IPS-18c (cell line): Measurements from ENCODE around the gene SCUBE1.

ENCODE experiments used
- H3K4me3 ChIP-seq: 2 replicates; pipeline ENCODE4 v1.7.0; 2013; ENCODE audit warnings: low read depth, mild to moderate bottlenecking, low read length, moderate library complexity; ENCODE audit not compliant: insufficient read depth
- H3K9me3 ChIP-seq: one replicate; pipeline ENCODE4 v1.6.1; 2013; ENCODE audit warnings: mild to moderate bottlenecking, low read length, moderate library complexity; ENCODE audit not compliant: control insufficient read depth, insufficient read depth

SCUBE1 gene

DNA sequence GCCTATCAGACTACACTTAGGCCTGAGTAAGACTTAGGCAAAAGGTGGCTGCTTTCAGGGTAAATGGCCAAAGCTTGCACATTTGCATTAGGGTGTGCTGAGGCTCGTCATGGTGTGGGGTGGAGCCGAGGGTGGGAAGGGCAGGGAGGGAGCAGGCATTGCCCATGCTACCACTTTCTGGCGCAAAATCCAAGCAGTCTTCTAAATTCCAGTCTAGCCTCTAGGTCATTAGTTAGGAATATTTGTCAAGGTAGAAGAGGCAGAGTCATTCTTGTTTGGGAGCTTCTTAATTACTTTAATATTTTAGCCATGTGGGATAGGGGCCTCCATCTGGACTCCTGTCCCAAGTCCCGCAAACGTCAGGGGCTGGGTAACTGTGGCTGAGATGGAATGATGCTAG lies 28.6 kb downstream of the SCUBE1 start:
- H3K9me3 ChIP-seq: no peaks in the 10 kb centered on the region
- H3K4me3 ChIP-seq: no peak overlapping the region

DNA sequence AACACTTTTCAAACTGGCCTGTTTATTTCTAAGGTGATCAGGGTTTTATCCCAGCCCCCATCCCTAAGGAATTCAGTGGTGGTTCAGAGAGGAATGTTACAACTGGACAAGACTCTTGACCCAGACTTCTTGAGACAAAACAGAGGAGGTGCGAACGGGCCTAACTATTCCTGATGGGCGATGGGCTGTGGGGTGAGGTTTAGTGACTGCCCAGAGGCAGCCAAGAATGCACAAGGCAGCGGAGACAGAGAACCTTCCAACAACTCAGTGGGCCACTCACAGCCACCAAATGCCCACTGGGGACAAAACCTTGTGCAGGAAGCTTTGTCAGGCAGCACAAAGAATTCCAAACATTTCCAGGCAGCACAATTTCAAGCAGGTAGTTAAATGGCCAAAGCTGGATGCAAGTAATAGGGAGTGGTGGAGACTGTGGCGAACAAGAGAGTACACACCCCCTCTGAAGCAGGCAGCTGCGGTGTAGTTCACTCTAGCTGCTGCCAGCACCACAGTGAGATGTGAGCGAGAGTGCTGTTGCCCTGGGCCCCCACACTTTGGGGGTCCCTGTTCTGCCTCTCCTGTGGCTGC lies 29.2 kb downstream of the SCUBE1 start:
- Histone ChIP-seq H3K4me3 (no peak overlapping the region), H3K9me3 (no peaks in the 10 kb centered on the region)

DNA sequence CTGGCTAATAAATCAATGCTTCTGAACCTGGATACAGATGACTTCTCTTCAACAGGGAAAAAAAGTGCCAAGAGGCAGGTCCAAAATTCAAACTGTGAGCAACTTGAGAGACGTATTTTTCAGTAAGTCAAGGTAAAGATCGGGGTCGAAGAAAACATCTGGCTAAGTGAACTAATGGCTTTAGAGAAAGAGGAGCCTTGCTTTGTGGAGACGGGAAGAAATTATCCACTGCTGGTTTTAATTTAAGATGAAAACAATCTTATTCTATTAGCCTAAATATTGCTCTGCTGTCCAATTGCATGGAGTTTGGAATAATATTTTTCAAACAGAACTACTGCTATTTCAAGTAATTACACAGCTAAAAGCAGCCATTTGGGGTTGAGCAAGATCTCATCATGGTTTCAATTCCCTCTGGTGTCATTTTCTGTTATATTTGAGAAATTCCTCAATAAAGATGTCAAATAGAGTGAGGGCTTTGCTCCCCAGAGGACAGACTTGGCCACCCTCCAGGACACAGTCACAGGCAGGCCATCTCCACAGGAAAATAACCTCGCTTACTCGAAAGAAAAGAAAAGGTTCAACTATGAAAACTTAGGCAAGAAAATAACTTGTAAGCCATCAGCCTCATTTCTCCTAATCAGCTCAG lies 29.8 kb downstream of the SCUBE1 start:
- no peak overlapping the region for H3K4me3 ChIP-seq
- H3K9me3 ChIP-seq: no peaks in the 10 kb centered on the region

DNA sequence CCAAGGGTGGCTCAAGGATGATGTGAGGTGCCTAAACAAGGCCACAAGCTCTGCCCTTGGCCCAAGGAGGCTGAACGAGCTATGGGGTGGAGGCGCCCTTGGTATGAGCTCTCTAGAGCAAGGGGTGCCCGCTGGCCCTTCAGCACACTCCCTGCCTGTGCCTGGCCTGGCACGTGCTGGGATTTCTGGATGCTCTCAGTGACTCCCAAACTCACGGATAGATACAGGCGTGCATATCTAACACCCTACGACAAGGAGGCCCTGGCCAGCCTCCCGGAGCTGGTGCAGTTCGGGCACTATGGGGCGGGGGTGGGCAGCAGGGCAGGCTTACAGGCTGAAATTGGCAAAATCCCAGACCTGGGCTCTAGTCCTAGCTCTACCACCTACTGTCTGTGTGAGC lies 30.6 kb downstream of the SCUBE1 start:
- H3K4me3 ChIP-seq: no peak overlapping the region
- no peaks in the 10 kb centered on the region for H3K9me3 ChIP-seq

DNA sequence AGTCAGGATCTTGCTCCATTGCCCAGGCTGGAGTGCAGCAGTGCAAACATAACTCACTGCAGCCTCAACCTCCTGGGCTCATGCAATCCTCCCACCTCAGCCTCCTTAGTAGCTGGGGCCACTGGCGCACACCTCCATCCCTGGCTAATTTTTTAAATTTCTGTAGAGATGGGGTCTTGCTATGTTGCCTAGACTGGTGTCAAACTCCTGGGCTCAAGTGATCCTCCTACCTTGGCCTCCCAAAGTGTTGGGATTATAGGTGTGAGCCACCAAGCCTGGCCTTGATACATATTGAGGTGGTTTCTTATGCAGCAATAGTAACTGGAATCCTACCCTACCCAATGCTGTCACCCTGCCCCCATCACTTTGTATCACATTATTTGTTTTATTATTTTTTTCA lies 32.4 kb downstream of the SCUBE1 start:
- H3K9me3 ChIP-seq: no peaks in the 10 kb centered on the region
- no peak overlapping the region for H3K4me3 ChIP-seq

DNA sequence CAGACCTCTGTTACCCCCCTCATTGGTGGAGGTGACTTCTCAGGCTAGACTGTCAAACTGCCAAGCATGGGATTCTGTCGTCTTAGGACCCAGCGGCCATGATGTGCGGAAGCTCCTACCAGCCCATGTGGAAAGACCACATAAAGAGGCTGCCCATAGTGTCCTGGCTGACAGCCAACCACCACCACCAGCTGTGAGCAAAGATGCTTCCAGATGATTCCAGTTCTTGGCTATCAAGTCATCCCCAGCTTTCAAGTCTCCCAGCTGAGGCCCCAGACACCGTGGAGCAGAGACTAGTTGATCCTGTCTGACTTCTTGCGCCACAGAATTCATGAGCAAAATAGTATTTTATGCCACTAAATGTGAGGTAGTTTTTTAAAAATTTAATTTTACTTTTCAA lies 32.9 kb downstream of the SCUBE1 start:
- Histone ChIP-seq H3K9me3 (no peaks in the 10 kb centered on the region), H3K4me3 (no peak overlapping the region)

DNA sequence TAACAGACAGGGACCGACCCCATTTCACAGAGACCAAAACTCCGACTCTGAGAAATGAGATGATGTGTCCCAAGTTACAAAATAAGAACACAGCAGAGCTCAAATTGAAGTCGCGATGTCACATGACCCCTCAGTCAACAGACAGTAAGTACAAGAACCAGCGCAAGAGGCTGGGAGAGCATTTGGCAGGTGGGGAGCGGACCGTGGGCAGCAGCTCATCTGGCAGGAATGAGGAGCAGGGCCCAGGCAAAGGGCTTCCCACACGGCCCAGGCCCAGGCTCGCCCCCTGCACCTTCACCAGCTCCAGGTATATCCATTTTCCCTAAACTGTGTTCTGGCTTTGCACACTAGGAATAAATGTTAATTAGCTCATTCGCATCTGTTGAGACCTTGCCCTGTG lies 34.3 kb downstream of the SCUBE1 start:
- no peaks in the 10 kb centered on the region for H3K9me3 ChIP-seq

DNA sequence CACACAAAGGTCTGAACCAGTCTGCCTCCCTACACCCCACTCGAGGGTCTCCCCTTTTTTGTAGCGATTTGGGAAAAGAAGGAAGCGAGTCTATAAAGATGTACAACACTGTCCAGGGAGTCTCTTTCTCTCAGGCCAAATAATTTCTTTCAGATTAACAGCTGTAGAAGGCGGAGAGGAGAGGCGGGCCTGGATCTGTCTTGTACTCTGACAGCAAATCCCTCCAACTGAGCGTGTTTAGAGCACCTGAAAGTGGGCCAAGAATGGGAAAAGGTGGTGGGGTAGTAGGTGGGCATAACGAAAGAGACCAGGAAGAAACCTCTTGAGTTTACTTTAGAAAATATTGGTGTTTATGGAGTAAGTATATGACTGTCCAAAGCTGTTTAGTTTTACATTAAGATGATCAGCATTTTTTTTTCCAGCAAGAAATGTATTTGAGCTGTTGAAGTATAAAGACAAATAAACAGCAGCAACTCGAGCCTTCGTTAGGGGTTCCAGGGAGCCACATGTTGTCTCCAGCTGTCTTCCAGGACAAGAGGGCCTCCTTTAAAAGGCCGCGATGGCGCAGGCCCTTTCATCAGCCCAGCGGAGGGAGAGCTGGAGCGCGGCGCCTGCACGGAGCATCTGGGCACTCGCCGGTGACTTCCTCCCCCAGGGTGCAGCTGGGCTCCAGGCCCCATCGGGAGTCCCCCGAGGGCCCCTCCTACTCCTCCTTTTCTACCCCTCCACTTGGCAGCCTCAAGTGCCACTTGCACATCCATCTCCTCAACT lies 34.9 kb downstream of the SCUBE1 start:
- Histone ChIP-seq H3K9me3 (no peaks in the 10 kb centered on the region), H3K4me3 (no peak overlapping the region)

More for the DNA sequence above, 34.3 kb downstream of the SCUBE1 start:
- H3K4me3 ChIP-seq: no peak overlapping the region

DNA sequence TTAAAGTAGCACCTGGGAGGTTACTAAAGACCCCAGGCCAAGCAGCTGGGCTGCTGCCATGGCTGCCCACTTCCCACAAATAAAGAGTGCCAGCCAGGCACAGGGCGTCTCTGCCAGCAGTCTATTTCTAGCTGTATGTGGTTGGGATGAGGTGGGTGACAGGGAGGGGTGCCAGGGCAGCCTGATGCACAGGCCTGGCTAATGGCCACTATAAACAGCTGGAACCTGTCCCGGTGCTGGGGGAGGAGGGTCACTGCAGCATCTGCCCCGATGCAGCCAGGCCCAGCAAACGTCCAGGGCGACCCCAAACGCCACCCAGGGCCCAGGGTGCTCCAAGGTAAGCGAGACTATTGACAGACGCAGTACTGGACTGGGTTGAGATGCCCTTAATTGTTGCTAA lies 37.4 kb downstream of the SCUBE1 start:
- Histone ChIP-seq H3K4me3 (no peak overlapping the region), H3K9me3 (no peaks in the 10 kb centered on the region)

DNA sequence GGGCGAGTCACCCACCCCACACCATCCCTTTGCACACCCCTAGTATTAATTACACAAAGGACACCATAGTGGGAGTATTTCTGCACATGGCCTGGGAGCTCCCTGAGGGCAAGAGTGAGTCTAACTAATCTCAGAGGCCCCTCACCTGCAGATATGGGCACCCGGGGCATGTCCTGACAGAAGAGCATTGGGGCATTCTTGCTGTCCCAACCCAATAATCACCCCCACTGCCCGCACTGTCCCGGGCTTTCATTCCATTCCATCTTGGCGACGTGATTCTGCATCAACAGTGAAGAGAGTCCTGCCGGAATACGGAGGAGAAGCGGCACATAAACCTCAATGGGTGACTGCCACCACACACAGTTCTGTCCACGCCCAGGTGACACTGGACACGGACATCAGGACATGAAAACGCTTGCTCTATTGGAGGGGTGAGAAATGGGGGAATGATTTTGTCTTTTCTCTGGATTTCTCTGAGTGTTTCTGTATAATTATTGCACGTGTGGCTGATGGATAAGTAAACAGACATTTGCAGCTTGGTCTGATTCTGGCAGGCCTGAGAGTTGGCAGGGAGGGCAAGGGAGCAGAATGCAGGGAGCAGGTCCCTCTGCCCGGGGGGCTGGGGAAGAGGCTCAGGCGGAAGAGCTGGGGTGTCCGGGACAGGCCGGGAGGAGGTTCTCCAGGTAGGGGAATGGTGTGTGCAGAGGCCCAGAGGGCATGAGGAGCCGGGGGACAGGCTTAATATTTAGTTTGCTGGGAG lies 38.2 kb downstream of the SCUBE1 start:
- H3K4me3 ChIP-seq: no peak overlapping the region
- H3K9me3 ChIP-seq: no peaks in the 10 kb centered on the region

DNA sequence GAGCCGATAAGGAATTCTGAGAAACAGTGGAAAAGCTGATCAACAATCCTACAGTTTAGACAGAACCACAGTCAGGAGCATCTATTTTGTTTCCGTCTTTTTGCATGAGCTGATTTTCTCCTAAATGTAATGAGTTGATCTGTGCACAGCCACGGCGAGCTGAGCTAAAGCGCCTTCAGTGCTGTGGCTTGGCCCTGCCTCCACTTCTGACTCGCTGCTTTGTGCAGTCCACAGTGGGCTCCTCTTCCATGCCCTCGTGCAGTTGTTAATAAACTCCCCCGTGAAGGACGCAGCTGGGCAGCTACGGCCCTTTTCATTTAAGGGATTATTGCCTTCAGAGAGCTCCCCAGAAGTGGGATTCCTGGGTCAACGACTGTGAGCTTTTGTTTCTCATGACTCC lies 39.4 kb downstream of the SCUBE1 start:
- no peak overlapping the region for H3K4me3 ChIP-seq

DNA sequence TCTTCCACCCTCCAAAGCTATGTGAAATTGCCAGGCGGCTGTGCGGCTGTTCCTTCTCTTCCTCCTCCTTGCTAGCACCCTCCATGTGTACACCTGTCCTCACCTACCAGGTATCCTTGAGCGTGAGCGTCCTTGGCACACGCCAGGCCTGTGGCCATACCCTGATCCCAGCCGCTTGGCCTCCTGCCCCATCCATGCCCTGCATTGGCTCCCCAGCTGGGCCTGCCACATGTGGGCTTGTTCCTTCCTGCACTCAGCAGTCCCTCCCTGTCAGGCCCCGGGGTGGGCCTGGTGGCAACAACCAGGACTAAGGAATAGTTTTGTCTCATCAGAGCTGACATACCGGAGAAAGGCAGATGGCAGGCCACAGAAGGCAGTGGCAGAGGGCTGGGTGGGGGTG lies 40.0 kb downstream of the SCUBE1 start:
- Histone ChIP-seq H3K4me3 (no peak overlapping the region), H3K9me3 (no peaks in the 10 kb centered on the region)

More for the DNA sequence above, 39.4 kb downstream of the SCUBE1 start:
- H3K9me3 ChIP-seq: no peaks in the 10 kb centered on the region

DNA sequence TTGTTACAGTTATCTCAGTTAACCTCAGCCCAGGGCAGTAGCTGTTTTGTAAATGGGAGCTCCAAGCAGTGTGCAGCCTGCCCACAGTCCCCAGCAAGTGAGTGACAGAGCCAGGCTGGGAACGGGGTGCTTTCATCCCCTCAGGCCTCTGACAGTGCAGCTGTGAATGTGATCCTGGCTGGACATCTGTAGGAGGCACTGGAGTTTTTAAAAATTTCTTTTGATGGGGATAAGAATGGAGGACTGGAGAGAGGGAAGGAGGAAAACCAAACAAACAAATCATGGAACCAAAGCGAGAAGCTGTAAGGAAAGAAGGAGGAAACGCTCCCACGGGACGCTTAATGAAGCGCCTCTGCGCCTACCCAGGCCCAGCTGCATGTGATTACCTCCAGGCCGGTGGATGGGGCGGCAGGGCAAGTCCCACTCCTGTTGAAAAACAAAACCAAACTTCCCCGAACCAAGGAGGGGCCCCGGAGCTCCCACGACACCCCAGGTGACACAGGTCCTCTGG lies 40.6 kb downstream of the SCUBE1 start:
- H3K9me3 ChIP-seq: no peaks in the 10 kb centered on the region

DNA sequence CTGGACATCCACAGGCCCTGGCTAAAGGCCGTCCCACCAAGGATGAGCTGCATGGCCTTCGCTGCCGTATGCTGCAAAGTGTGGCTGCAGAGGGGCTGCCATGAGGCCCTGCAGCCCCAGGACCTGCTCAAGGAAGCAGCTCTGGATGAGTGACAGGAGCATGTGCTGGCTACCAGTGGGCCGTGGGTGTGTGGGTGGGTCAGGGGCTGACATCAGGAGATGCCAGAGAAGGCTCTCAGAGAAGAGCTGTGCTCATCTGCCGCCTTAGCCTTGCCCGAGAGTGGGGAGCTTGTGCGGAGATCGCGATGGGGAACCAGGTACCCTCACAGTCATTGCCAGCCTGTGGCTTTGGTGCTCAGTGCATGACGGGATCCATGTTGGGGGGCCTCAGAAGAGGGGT lies 41.3 kb downstream of the SCUBE1 start:
- H3K4me3 ChIP-seq: no peak overlapping the region

More for the DNA sequence above, 40.6 kb downstream of the SCUBE1 start:
- H3K4me3 ChIP-seq: no peak overlapping the region

DNA sequence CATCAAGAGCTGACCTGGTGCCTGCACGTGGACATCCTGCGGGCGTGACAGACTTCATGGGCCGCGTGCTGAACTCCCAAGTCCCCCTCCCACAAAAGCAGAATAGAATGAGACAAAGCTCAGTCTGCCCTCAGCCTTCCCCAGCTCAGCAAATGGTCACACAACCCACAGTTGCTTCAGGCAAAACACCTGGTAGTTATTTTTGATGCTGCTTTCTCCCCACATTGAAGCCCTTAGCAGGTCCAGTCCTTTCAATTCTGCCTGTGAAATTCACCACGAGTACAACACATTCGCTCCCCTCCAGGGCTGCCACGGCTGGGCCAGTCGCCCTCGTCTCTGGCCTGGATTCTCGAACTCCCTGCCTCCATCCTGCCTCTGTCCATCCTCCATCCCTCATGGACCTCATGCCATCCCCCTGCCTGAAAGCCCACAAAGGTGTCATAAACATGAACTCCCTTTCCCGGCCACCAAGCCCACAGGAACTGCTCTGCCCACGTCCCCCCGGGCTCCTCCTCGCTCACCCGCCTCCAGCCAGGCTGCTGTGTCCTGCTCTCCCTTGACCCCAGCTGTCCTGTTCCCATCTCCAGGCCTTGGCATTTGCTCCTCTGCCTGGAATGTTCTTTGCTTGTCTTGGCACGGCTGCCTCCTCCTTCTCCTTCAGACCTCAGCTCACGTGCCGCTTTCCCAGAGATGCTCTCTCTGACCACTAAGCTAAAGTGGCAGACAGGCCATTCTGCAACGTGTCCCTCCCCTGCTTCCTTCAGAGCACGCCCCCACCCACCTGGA lies 42.1 kb downstream of the SCUBE1 start:
- Histone ChIP-seq H3K4me3 (no peak overlapping the region), H3K9me3 (no peaks in the 10 kb centered on the region)

More for the DNA sequence above, 41.3 kb downstream of the SCUBE1 start:
- no peaks in the 10 kb centered on the region for H3K9me3 ChIP-seq

DNA sequence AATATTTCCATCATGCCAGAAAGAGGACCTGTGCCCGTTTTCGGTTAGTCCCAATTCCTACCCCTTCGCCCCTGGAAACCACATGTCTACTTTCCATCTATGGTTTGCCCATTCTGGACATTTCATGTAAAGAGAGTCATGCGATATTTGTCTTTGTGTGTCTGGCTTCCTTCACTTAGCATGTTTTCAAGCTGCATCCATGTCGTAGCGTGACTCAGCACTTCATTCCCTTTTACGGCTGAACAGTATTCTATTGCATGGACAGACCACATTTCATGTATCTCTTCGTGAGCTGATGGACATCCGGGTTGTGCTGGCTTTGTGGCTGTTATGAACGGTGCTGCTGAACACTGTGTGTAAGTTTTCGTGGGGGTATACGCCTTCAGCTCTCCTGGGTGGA lies 43.4 kb downstream of the SCUBE1 start:
- H3K9me3 ChIP-seq: no peaks in the 10 kb centered on the region
- H3K4me3 ChIP-seq: no peak overlapping the region
